ENCODE results near the gene TARBP1. TPM values are rescaled to one million over a fixed set of nuclear protein-coding genes. Genes with fewer than 3 reads are reported as not detected.

The TARBP1 gene
- total and polyA plus RNA-seq, 9 donors: 4.8 to 26.3 (median 10.8) TPM

DNA sequence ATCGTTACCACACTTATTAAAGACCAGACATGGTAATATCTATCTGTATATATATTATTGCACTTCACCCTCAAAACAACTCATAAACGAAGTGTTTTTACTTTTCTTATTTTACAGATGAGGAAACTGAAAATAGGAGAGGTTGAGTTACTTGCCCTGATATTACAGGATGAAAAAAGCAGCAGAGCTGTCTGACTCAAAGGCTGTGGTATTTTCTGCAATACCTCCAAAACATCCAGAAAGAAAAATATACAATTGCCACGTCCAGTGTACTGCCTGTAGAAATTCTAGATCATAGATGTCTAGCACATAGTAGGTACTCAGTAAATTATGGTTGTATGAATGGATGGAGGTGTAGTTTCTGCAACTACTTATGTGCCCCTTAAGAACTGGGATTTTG is 5.2 kb upstream of the TARBP1 start:
- DNase-seq: no peak
- TF ChIP-seq POLR2A (IDR thresholded peaks at IDR 0.05): no peak
- TF ChIP-seq EP300 (IDR thresholded peaks at IDR 0.05): no peak
- TF ChIP-seq CTCF (IDR thresholded peaks at IDR 0.05): no peak
- H3K4me1 ChIP-seq (ENCODE audit: insufficient read depth): no peaks in the 10 kb centered on the region
- H3K4me3 ChIP-seq: no peak overlapping the region
- 61 to 68% (median 61%) methylated on average over 3 of the region's 3 CpGs for WGBS, 3 donors
- H3K27me3 ChIP-seq: no peaks in the 10 kb centered on the region
- H3K36me3 ChIP-seq: no peaks in the 10 kb centered on the region
- intact Hi-C loops (cut with DNase I): loop anchor here in 1 of 4 donors (10.0 kb wide), 1 partner anchor 931 kb away; no protein-coding TSS in a partner anchor
- no peaks in the 10 kb centered on the region for H3K9me3 ChIP-seq
- no peak overlapping the region for H3K27ac ChIP-seq

DNA sequence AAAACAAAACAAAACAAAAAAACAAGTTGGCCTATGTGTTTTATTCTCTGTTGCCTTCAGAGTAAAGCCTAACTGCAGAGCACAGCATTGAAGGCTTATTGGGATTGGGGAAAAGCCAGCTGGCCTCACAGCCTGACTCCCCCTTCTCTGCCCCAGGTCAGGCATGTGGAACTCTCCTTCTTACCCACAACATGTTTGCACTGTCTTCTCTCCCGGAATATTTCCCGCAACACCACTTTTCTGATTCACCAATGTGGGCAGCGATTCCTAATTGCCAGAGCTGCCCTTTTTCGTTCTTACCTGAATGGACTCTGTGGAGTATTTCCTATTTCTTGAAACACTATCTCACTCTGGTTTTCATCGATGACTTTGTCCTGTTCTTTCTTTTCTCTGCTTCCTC is 2.8 kb upstream of the TARBP1 start:
- Histone ChIP-seq H3K9me3 (no peaks in the 10 kb centered on the region), H3K27me3 (no peaks in the 10 kb centered on the region), H3K27ac (no peak overlapping the region), H3K4me3 (no peak overlapping the region), H3K36me3 (no peaks in the 10 kb centered on the region), H3K4me1 (ENCODE audit: insufficient read depth) (peaks cover 2% of the 10 kb centered on the region)
- TF ChIP-seq POLR2A (IDR thresholded peaks at IDR 0.05) (no peak), EP300 (IDR thresholded peaks at IDR 0.05) (no peak), CTCF (IDR thresholded peaks at IDR 0.05) (no peak)
- intact Hi-C loops (cut with DNase I): loop anchor here in 1 of 4 donors (10.0 kb wide), 1 partner anchor 933 kb away; no protein-coding TSS in a partner anchor
- no peak for DNase-seq
- 57 to 62% (median 58%) methylated on average over 5 of the region's 5 CpGs for WGBS, 3 donors

GRCh38 chr1:234479866-234480265 is 887 bp upstream of the TARBP1 start:
- intact Hi-C loops (cut with DNase I): loop anchor here in 2 of 4 donors (5.0 to 10.0 kb wide), 2 partner anchors 935 to 947 kb away; no protein-coding TSS in a partner anchor
- Histone ChIP-seq H3K4me1 (ENCODE audit: insufficient read depth) (peaks cover 2% of the 10 kb centered on the region), H3K27ac (no peak overlapping the region)

DNA sequence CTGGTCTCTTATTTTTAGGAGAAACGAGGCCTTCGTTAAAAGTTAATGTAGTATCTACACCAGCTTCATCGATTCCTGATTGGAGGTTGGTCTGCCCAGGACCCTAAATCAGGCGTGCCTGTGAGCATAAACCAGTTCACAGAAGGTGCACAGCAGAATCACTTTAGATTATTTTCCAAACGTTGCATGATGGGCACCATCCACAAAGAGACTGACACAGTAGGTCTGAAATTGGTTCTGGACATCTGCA is 256 bp upstream of the TARBP1 start:
- intact Hi-C loops (cut with DNase I): loop anchor here in 1 of 4 donors (5.0 kb wide), 1 partner anchor 948 kb away; no protein-coding TSS in a partner anchor
- no peak overlapping the region for H3K27ac ChIP-seq
- TF ChIP-seq EP300 (IDR thresholded peaks at IDR 0.05) (no peak), POLR2A (IDR thresholded peaks at IDR 0.05) (no peak), CTCF (IDR thresholded peaks at IDR 0.05) (no peak)

More at GRCh38 chr1:234479866-234480265, 887 bp upstream of the TARBP1 start:
- 78 to 79% (median 78%) methylated on average over 2 of the region's 2 CpGs for WGBS, 3 donors
- TF ChIP-seq EP300 (IDR thresholded peaks at IDR 0.05) (no peak), CTCF (IDR thresholded peaks at IDR 0.05) (no peak), POLR2A (IDR thresholded peaks at IDR 0.05) (no peak)
- Histone ChIP-seq H3K36me3 (no peaks in the 10 kb centered on the region), H3K27me3 (no peaks in the 10 kb centered on the region), H3K9me3 (no peaks in the 10 kb centered on the region), H3K4me3 (no peak overlapping the region)
- DNase-seq: no peak

More for the DNA sequence above, 256 bp upstream of the TARBP1 start:
- Histone ChIP-seq H3K27me3 (no peaks in the 10 kb centered on the region), H3K36me3 (no peaks in the 10 kb centered on the region), H3K9me3 (no peaks in the 10 kb centered on the region), H3K4me3 (peak overlapping the region; percentile 63), H3K4me1 (ENCODE audit: insufficient read depth) (peaks cover 2% of the 10 kb centered on the region)
- no peak for DNase-seq
- WGBS, 3 donors: 7 to 13% (median 9%) methylated on average over 5 of the region's 5 CpGs

All from ovary (tissue), 9 donors.